Calu3 (cell line): ENCODE measurements around the gene SDHAF2. TPM values are rescaled to one million over a fixed set of nuclear protein-coding genes. Genes with fewer than 3 reads are reported as not detected.
"Not testable (repeated sequence)": the region's sequence is repeated elsewhere in the genome, so short reads cannot be mapped to it uniquely, and the experiment has no call there.

ENCODE experiments used
- BruUV-seq: library from RNA; stranded (reverse); fragments of 400-500 nt; replicated peaks from 2 replicates; lab custom pipeline; 2021; lab: Mats Ljungman, UMichigan
- CTCF ChIA-PET: fragments of 300-600 bp; sonication (Branson Sonifier 250); formaldehyde crosslinking; loops from one replicate; lab custom pipeline; 2022; ENCODE audit warnings: antibody characterized with exemption; lab: Charles Lee
- DNase-seq: peaks from one replicate; pipeline ENCODE4 v3.0.0; 2022
- H3K27ac Mint-ChIP-seq: one replicate; pipeline ENCODE4 v1.8.0; 2022; ENCODE audit warnings: mixed read lengths; ENCODE audit not compliant: unreplicated experiment
- H3K27me3 Mint-ChIP-seq: one replicate; pipeline ENCODE4 v1.8.0; 2022; ENCODE audit warnings: mixed read lengths; ENCODE audit not compliant: unreplicated experiment
- H3K36me3 Mint-ChIP-seq: one replicate; pipeline ENCODE4 v1.8.0; 2022; ENCODE audit warnings: mild to moderate bottlenecking, moderate library complexity, mixed read lengths; ENCODE audit not compliant: insufficient read depth, unreplicated experiment
- H3K4me1 Mint-ChIP-seq: one replicate; pipeline ENCODE4 v1.8.0; 2022; ENCODE audit warnings: mild to moderate bottlenecking, low read depth, mixed read lengths; ENCODE audit not compliant: unreplicated experiment
- H3K4me3 Mint-ChIP-seq: one replicate; pipeline ENCODE4 v1.8.0; 2022; ENCODE audit warnings: mild to moderate bottlenecking, low read depth, moderate library complexity, mixed read lengths; ENCODE audit not compliant: unreplicated experiment
- H3K9me3 Mint-ChIP-seq: one replicate; pipeline ENCODE4 v1.8.0; 2022; ENCODE audit warnings: low read depth, mixed read lengths; ENCODE audit not compliant: unreplicated experiment
- CTCF ChIP-seq: fragments of 200-600 bp; IDR thresholded peaks from one replicate; pipeline ENCODE4 v1.8.0; 2022; ENCODE audit warnings: antibody characterized with exemption; ENCODE audit not compliant: unreplicated experiment
- intact Hi-C: fragments of 100-400 bp; cut with micrococcal nuclease; formaldehyde crosslinking; loops from one replicate; pipeline ENCODE4 v1.10.0; 2022; ENCODE audit not compliant: unreplicated experiment
- total RNA-seq: library from RNA; stranded (reverse); gene quantifications from 2 replicates; pipeline ENCODE4 v1.2.3, GENCODE V29; 2022

The SDHAF2 gene
- total RNA-seq, 1 experiment from 2014 or later = 42.1 TPM

- no peak for DNase-seq
- no TSS peak for BruUV-seq
- TF ChIP-seq CTCF = no peak
- Mint-ChIP-seq H3K27ac (no peak overlapping the region), H3K27me3 (no peaks in the 10 kb centered on the region), H3K4me3 (no peak overlapping the region), H3K4me1 (peaks cover 9% of the 10 kb centered on the region), H3K9me3 (no peaks in the 10 kb centered on the region), H3K36me3 (peaks cover 5% of the 10 kb centered on the region)
- CTCF ChIA-PET = interaction anchor here (0.6 to 2.1 kb wide), 3 partner anchors 41 to 165 kb away, joined by 4 to 6 read pairs (median 4); no protein-coding TSS in a partner anchor
- intact Hi-C loops = no loop called here
Observed at GRCh38 chr11:61475433-61475832, 45.5 kb downstream of the SDHAF2 start.

GRCh38 chr11:61476371-61476770, 46.4 kb downstream of the SDHAF2 start:
- peaks cover 17% of the 10 kb centered on the region for H3K4me1 Mint-ChIP-seq
- BruUV-seq = no TSS peak
- CTCF ChIA-PET = interaction anchor here (2.1 kb wide), 1 partner anchor 40 kb away, joined by 6 read pairs; no protein-coding TSS in a partner anchor
- H3K36me3 Mint-ChIP-seq = no peaks in the 10 kb centered on the region
- no peaks in the 10 kb centered on the region for H3K27me3 Mint-ChIP-seq
- no peak overlapping the region for H3K4me3 Mint-ChIP-seq
- intact Hi-C loops = no loop called here
- H3K9me3 Mint-ChIP-seq = no peaks in the 10 kb centered on the region
- TF ChIP-seq CTCF = no peak
- H3K27ac Mint-ChIP-seq = no peak overlapping the region
- no peak for DNase-seq

GRCh38 chr11:61477126-61477525, 47.2 kb downstream of the SDHAF2 start:
- Mint-ChIP-seq H3K27me3 (no peaks in the 10 kb centered on the region), H3K36me3 (no peaks in the 10 kb centered on the region), H3K9me3 (no peaks in the 10 kb centered on the region), H3K4me3 (no peak overlapping the region), H3K27ac (no peak overlapping the region), H3K4me1 (peaks cover 21% of the 10 kb centered on the region)
- BruUV-seq = no TSS peak
- intact Hi-C loops = loop anchor here (1.0 kb wide), 2 partner anchors 40 to 151 kb away; no protein-coding TSS in a partner anchor
- CTCF ChIA-PET = interaction anchor here (0.5 to 2.6 kb wide), 5 partner anchors 11 to 521 kb away, joined by 3 to 10 read pairs (median 3); no protein-coding TSS in a partner anchor
- TF ChIP-seq CTCF = no peak
- no peak for DNase-seq

GRCh38 chr11:61477727-61478148, 47.8 kb downstream of the SDHAF2 start:
- peak; percentile 60 for DNase-seq

GRCh38 chr11:61479360-61480058, 49.6 kb downstream of the SDHAF2 start:
- CTCF ChIA-PET = interaction anchor here (1.8 to 2.6 kb wide), 2 partner anchors 37 to 159 kb away, joined by 10 to 11 read pairs; no protein-coding TSS in a partner anchor
- Mint-ChIP-seq H3K4me1 (peaks cover 21% of the 10 kb centered on the region), H3K27me3 (peaks cover 14% of the 10 kb centered on the region)
- H3K9me3 Mint-ChIP-seq, H3K4me3 Mint-ChIP-seq, H3K27ac Mint-ChIP-seq, intact Hi-C loops, DNase-seq, BruUV-seq, H3K36me3 Mint-ChIP-seq: not testable (repeated sequence)

More at GRCh38 chr11:61477727-61478148, 47.8 kb downstream of the SDHAF2 start:
- no TSS peak for BruUV-seq
- CTCF ChIA-PET = interaction anchor here (1.0 to 2.6 kb wide), 5 partner anchors 12 to 161 kb away, joined by 3 to 11 read pairs (median 4); no protein-coding TSS in a partner anchor
- Mint-ChIP-seq H3K27ac (no peak overlapping the region), H3K4me1 (peaks cover 21% of the 10 kb centered on the region), H3K9me3 (no peaks in the 10 kb centered on the region), H3K36me3 (no peaks in the 10 kb centered on the region), H3K27me3 (peaks cover under 1% of the 10 kb centered on the region), H3K4me3 (no peak overlapping the region)
- TF ChIP-seq CTCF = peak; percentile 94
- intact Hi-C loops = loop anchor here (1.0 kb wide), 2 partner anchors 40 to 151 kb away; no protein-coding TSS in a partner anchor
